Endothelial cell of umbilical vein (primary cell): Measurements from ENCODE around the gene SNED1. TPM values are rescaled to one million over a fixed set of nuclear protein-coding genes. Genes with fewer than 3 reads are reported as not detected.

Experiments
- BruUV-seq: library from RNA; stranded (reverse); fragments of 400-500 nt; replicated peaks from 2 replicates; lab custom pipeline; 2021; lab: Mats Ljungman, UMichigan
- CTCF ChIA-PET: fragments of 300-600, 350-600 bp; sonication (Branson Sonifier 250); formaldehyde crosslinking; loops from one replicate; lab custom pipeline; 2021; ENCODE audit warnings: antibody characterized with exemption, inconsistent platforms; lab: Charles Lee
- POLR2A ChIA-PET: fragments of 300-600, 350-600 bp; sonication (Branson Sonifier 250); formaldehyde crosslinking; loops from one replicate; lab custom pipeline; 2021; ENCODE audit warnings: antibody characterized with exemption, inconsistent platforms; lab: Charles Lee
- DNase-seq: peaks from one replicate; pipeline ENCODE4 v3.0.0-alpha.2; 2011; ENCODE audit warnings: low read depth, low spot score
- FAIRE-seq: peaks from 2 replicates; lab custom pipeline; 2011; peaks lifted over from hg19 to GRCh38; lab: Jason Lieb, UNC
- H2AFZ ChIP-seq: 2 replicates; pipeline ENCODE4 v1.6.0; 2012; ENCODE audit warnings: low read depth, low read length, control low read depth, inconsistent platforms
- H3K27ac ChIP-seq: 2 replicates; pipeline ENCODE4 v1.5.1; 2011; ENCODE audit warnings: low read depth, mild to moderate bottlenecking, control low read depth, low read length, moderate library complexity; ENCODE audit not compliant: insufficient read depth
- H3K27me3 ChIP-seq, 2 experiments: 2 replicates each; pipeline versions ENCODE4 v1.6.0 to v1.6.1; 2011; ENCODE audit warnings: low read length in 2 of 2, mixed read lengths in 1 of 2; ENCODE audit not compliant: control insufficient read depth in 2 of 2, insufficient read depth in 2 of 2
- H3K36me3 ChIP-seq, 2 experiments: 2 replicates in 1 of 2; 3 replicates in 1 of 2; pipeline ENCODE4 v1.5.1; 2011; ENCODE audit warnings: low read length in 2 of 2, mild to moderate bottlenecking in 1 of 2, moderate library complexity in 1 of 2; ENCODE audit not compliant: control insufficient read depth in 2 of 2, insufficient read depth in 2 of 2; ENCODE audit errors: extremely low read depth in 1 of 2
- H3K4me1 ChIP-seq: 3 replicates; pipeline ENCODE4 v1.5.1; 2011; ENCODE audit warnings: mild to moderate bottlenecking, low read length; ENCODE audit not compliant: control insufficient read depth, insufficient read depth; ENCODE audit errors: extremely low read depth
- H3K4me2 ChIP-seq: 2 replicates; pipeline ENCODE4 v1.6.1; 2011; ENCODE audit warnings: low read length, control low read depth, mixed read lengths; ENCODE audit not compliant: insufficient read depth
- H3K4me3 ChIP-seq, 3 experiments: fragments of 200-600 bp in 1 of 3; sonication (generic), shearing (Covaris generic) in 1 of 3; replicated peaks in 1 of 3; 2 replicates each; pipeline ENCODE4 v1.5.1; 2011 to 2016; ENCODE audit warnings: control low read depth in 3 of 3, low read length in 3 of 3, mild to moderate bottlenecking in 2 of 3, inconsistent platforms in 1 of 3, low read depth in 1 of 3, moderate library complexity in 1 of 3; ENCODE audit not compliant: insufficient read depth in 1 of 3
- H3K79me2 ChIP-seq: 2 replicates; pipeline ENCODE4 v1.6.0; 2012; ENCODE audit warnings: low read length, inconsistent platforms; ENCODE audit not compliant: control insufficient read depth, insufficient read depth
- H3K9ac ChIP-seq: replicated peaks from 2 replicates; pipeline ENCODE3; 2011; ENCODE audit warnings: low read length, control low read depth; ENCODE audit not compliant: insufficient read depth; ENCODE audit errors: extremely low read depth
- H3K9me1 ChIP-seq: replicated peaks from 3 replicates; pipeline ENCODE4 v1.6.0; 2011; ENCODE audit warnings: mild to moderate bottlenecking, low read length; ENCODE audit not compliant: control insufficient read depth, insufficient read depth; ENCODE audit errors: extremely low read depth
- H3K9me3 ChIP-seq: replicated peaks from 2 replicates; pipeline ENCODE4 v1.5.1; 2012; ENCODE audit warnings: low read length, inconsistent platforms; ENCODE audit not compliant: control insufficient read depth, insufficient read depth
- H4K20me1 ChIP-seq: replicated peaks from 2 replicates; pipeline ENCODE3; 2011; ENCODE audit warnings: mild to moderate bottlenecking, low read length; ENCODE audit not compliant: control insufficient read depth, insufficient read depth; ENCODE audit errors: extremely low read depth
- CTCF ChIP-seq, 2 donors: IDR thresholded peaks; 1 replicate in 1 of 2; 2 replicates in 1 of 2; pipeline ENCODE4 v1.5.1; 2011; ENCODE audit warnings: low read length in 2 of 2, mild to moderate bottlenecking in 2 of 2, moderate library complexity in 2 of 2, control low read depth in 1 of 2, inconsistent platforms in 1 of 2, low read depth in 1 of 2; ENCODE audit not compliant: insufficient read depth in 1 of 2; ENCODE audit errors: extremely low read depth in 1 of 2
- EZH2 ChIP-seq: IDR thresholded peaks from 2 replicates; pipeline ENCODE4 v1.6.1; 2012; ENCODE audit warnings: borderline replicate concordance, low read depth, mild to moderate bottlenecking, moderate library complexity, low read length, inconsistent platforms; ENCODE audit not compliant: severe bottlenecking
- FOS ChIP-seq: IDR thresholded peaks from 2 replicates; pipeline ENCODE4 v1.6.1; 2011; ENCODE audit warnings: mild to moderate bottlenecking, low read length, moderate library complexity, borderline replicate concordance; ENCODE audit not compliant: insufficient read depth
- GATA2 ChIP-seq: IDR thresholded peaks from 2 replicates; pipeline ENCODE4 v1.7.0; 2011; ENCODE audit warnings: low read depth, mild to moderate bottlenecking, moderate library complexity, mixed read lengths, low read length; ENCODE audit not compliant: insufficient read length, insufficient read depth
- JUN ChIP-seq: IDR thresholded peaks from 2 replicates; pipeline ENCODE4 v1.6.1; 2011; ENCODE audit warnings: borderline replicate concordance, low read depth; ENCODE audit not compliant: insufficient read length, insufficient read depth
- MAX ChIP-seq: IDR thresholded peaks from 2 replicates; pipeline ENCODE4 v1.6.1; 2011; ENCODE audit not compliant: insufficient read depth, insufficient read length
- MYC ChIP-seq: IDR thresholded peaks from one replicate; pipeline ENCODE4 v1.6.1; 2011; ENCODE audit warnings: mild to moderate bottlenecking, low read depth, low read length
- POLR2A ChIP-seq: IDR thresholded peaks from 2 replicates; pipeline ENCODE4 v1.6.1; 2012; ENCODE audit warnings: low read depth, mild to moderate bottlenecking, control low read depth, low read length
- POLR2AphosphoS5 ChIP-seq: IDR thresholded peaks from 2 replicates; pipeline ENCODE4 v1.6.1; 2012; ENCODE audit warnings: low read depth, mild to moderate bottlenecking, control low read depth, low read length, moderate library complexity; ENCODE audit not compliant: insufficient read depth
- dilution Hi-C: fragments of 300-500 bp; cut with MboI; formaldehyde crosslinking; loops from one replicate; pipeline ENCODE4 v1.15.0; 2019; ENCODE audit warnings: low sequenced_read_pairs; ENCODE audit not compliant: extremely low pct_ligation_motif_present
- intact Hi-C: fragments of 100-400 bp; cut with micrococcal nuclease; formaldehyde crosslinking; loops from one replicate; pipeline ENCODE4 v1.10.0; 2022
- polyA plus RNA-seq, 4 experiments: library from polyadenylated mRNA; depleted of rRNA in 3 of 4; stranded (reverse) in 3 of 4; unstranded in 1 of 4; fragments of >200 nt; gene quantifications; 2 replicates each; pipeline versions ENCODE4 v1.2.1 to v1.2.3, GENCODE V29; 2011 to 2012; ENCODE audit warnings: missing spikeins in 1 of 4
- total RNA-seq: library from RNA; stranded (reverse); gene quantifications from 2 replicates; pipeline ENCODE4 v1.2.3, GENCODE V29; 2021

Gene SNED1
- total and polyA plus RNA-seq, 2 donors (not counting 3 experiments of a cell fraction or from before 2014, with no cell fraction given), result 14.1 to 17.2 TPM

- DNase-seq (no peak), FAIRE-seq (no peak)
- Histone ChIP-seq H3K9me3 (no peaks in the 10 kb centered on the region), H3K9me1 (no peaks in the 10 kb centered on the region), H3K4me2 (no peak overlapping the region), H3K27ac (no peak overlapping the region), H3K36me3 (no peaks in the 10 kb centered on the region), H2AFZ (no peak overlapping the region), H3K9ac (no peak overlapping the region), H3K4me3 (no peak overlapping the region), H3K27me3 (no peaks in the 10 kb centered on the region), H4K20me1 (no peaks in the 10 kb centered on the region), H3K4me1 (no peaks in the 10 kb centered on the region), H3K79me2 (peaks cover 2% of the 10 kb centered on the region)
- intact Hi-C loops, result no loop called here
- dilution Hi-C loops, result no loop called here
- ChIA-PET CTCF (interaction anchor here (1.0 kb wide), 1 partner anchor 34 kb away, joined by 3 read pairs; no protein-coding TSS in a partner anchor), POLR2A (no interaction called here)
- BruUV-seq, result no TSS peak
- TF ChIP-seq POLR2AphosphoS5 (no peak), MAX (no peak), JUN (no peak), FOS (no peak), MYC (no peak), EZH2 (no peak), GATA2 (no peak), POLR2A (no peak), CTCF (IDR thresholded peaks at IDR 0.05; ENCODE audit: extremely low read depth in 1 of 2, insufficient read depth in 1 of 2, low read depth in 1 of 2, low read length in 2 of 2) (no peak)
Measured at GRCh38 chr2:241017228-241017940, 19.0 kb downstream of the SNED1 start.
